ENCODE measurements around the gene MAN2A1.

MAN2A1 gene

DNA sequence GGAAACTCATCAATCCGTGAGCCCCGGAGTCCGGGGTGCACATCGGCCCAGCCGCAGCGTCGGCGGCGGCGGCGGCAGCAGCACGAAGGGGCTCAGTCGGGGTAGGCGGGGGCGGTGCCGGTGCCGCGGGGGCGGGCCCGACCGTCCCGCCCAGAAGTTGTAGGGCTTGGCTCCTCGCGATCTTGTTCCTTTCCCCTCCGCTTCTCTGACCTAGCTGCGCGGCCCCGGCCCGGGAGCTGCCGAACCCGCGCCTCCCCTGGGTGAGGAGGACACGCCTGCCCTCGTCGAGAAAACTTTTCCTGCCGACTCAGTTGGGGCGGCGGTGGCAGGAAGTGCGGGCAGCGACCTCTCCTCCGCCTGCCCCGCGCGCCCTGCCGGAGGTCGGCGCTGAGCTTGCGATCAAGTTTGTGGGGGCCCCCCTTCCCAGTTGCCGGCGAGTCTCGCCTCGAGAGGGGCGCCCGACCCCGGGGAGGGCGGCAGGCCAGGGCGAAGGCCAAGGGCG is at the start of gene MAN2A1:
Gene MAN2A1, plus strand, starts transcription at position 188 of the 502 bp plus-strand sequence. CDS start 491 bp downstream, outside the sequence.
- peak; percentile 67 to 80 for DNase-seq (ENCODE audit: low read depth in 2 of 2)

DNA sequence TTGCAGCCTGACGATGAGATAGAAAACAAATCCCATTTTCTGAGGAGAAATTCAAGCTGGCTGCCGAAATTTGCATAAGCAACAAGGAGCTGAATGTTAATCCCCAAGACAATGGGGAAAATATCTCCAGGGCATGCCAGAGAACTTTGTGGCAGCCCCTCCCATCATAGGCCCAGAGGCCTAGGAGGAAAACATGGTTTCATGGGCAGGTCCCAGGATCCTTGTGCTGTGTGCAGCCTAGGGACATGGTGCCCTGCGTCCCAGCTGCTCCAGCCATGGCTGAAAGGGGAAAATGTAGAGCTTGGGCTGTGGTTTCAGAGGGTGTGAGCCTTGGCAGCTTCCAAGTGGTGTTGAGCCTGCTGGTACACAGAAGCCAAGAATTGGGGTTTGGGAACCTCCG is 48.8 kb upstream of the MAN2A1 start:
- DNase-seq (ENCODE audit: low read depth in 2 of 2): no peak

DNA sequence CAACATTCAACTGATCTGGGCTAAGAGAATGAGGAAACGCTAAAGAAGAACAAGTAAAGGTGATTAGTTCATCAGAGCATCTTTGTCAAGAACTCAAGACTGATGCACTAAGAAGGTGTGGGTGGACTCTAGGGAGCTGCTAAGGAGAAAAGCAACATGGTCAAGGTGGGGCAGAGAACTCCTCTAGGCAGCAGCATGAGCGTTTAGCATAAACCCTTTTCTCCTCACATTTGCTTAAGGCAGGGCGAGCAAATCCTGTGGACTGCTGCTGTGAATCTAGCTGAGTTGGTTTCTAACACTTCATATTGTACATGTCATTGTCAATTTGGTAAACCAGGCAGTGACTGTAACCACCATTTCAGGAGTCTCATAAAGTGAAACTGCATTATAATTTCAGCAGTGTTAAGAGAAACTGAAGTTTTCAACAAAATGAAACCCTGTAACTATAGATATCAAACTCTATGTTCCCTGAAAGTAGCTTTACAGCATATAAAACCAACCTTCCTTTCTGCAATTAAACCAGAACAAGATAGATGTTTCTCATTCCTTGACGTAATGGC is 45.9 kb upstream of the MAN2A1 start:
- DNase-seq (ENCODE audit: low read depth in 2 of 2): no peak

DNA sequence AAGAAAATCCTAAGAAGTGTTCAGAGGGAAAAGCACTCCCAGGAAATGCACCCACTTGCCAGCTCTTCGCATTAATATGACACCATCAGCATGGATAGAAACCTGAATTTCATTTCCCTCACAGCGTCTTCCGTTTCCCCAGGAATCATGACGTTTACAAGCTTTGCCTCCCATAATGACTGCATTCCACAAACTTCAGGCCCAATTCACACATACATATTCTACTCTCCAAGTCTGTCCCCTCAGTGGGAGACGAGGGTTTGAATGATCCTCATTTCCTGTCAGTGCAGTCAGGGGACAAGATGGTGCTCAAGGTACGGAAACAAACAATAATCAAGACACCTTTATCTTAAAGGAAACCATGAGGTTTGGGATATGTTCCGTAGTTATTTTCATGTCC is 44.9 kb upstream of the MAN2A1 start:
- DNase-seq (ENCODE audit: low read depth in 2 of 2): no peak

DNA sequence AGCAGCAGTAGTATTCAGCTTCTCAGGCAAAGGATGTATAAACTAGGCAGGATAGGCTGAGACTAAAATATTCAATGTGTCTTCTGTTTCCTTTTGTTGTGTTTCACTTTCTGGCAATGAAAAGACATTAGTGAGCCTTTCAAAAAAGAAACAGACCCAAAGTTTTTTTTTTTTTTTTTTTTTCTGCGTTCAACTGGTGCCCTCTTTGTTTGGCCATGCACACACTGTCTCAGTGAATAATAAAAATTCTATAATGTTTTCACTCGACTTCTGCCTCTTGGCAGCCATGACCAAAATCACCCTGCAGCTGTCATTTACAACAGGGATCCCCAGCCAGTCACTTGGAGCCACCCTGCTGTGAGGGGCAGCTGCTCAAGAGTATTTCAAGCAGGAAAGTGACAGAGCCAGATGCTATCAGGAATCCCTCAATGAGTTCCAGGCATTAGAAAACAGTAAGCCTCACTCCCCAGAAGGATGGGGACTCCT is 44.0 kb upstream of the MAN2A1 start:
- no peak for DNase-seq (ENCODE audit: low read depth in 2 of 2)

DNA sequence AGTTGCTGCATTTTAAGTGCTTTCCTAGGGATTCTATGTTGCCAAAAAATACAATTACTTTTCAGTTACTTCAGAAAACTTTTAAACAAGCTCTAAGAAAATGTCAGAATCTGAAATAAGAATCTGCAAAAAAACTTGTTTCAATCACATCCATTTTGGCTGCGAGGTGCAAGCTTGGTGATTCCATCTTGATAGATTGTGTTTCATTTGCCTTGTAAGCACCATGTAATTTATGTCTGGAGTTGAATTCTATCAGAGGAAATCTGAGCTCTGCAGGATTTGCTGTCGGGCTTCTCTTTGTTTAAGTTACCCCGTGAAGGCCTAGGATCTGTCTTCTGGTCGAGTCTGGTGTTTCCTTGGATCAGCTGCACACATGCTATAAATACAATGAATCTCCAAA is 40.4 kb upstream of the MAN2A1 start:
- no peak for DNase-seq (ENCODE audit: low read depth in 2 of 2)

DNA sequence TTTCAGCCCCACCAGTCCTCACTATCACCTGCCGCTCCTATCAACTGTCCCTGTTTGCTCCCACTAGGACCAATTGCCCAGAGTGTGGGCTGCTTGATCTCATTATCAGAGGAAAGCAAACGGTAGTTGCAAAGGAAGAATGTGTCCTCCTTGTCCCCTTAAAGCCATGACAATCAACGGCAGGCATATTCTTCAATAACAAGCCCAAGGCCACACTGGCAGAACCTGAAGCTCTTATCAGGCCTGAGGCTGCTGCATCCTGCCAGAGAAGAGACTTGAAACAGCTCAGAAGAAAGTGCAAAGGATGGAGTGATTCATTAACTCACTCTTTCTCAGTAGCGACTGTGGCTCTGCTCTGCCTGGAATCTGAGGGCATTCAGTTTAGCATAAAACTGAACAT is 39.2 kb upstream of the MAN2A1 start:
- no peak for DNase-seq (ENCODE audit: low read depth in 2 of 2)

DNA sequence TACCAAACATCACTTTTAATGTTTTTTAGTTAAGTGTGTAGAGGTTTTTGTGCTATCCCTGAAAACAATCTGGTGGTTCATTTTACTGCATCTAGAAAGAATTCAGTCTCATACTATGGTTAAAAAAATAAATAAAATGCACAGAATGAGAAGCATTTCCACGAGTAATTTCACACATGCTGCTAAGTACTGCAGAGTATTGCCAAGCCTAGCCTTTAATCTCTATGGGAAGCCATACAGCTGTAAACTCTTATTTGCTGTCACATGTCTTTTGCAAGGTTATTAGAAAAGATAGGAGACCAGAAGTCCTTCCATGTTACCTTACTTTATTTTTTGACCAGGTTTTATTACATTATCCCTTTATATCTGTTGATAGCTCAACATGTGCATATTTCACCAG is 37.6 kb upstream of the MAN2A1 start:
- DNase-seq (ENCODE audit: low read depth in 2 of 2): no peak

DNA sequence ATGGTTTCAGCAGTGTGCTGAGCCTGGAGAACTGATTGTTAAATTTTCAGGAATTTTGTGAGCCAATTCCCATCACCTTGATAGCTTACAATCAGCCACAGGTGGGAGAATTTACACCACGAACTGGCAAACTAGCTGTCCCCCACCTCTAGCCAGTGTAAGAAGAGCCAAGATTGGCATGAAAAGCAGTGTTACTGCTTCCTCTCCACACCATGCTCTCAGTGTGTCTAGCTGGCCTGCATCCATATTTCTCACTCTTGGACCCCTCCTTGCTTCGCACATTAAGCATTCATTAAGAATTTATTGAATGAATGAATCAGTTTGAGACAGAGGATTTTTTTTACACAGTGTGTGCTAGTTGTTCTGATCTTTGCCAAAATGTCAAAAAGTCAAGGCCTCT is 36.7 kb upstream of the MAN2A1 start:
- no peak for DNase-seq (ENCODE audit: low read depth in 2 of 2)

DNA sequence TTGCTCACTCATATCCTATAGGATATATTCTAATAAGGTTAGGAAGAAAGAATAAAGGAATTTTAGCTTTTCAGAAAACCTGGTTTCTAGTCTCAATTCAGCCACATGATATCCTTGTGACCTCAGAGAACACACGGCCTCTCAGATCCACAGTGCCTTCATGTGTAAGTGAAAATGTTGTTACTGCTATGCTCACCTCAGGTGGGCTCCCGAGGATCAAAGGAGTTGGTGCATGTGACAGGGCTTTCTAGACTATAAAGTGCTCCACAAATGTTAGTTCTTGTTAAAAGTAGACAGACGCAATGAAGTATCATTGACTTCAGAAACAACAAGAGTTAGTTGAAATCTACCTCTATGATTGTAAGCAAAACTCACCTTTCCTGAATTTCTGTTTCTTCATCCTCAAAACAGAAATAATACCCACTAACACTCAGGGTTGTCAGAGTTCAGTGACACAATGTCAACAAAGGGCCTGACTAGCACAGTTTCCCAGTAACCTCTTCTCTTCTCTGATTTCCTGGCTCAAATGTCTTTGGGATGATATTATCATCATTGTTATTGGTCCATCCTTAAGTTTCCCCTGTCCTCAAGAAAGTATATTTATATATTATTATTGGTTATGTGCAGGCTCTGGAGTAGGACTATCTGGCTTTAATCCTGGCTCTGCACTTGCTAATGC is 36.0 kb upstream of the MAN2A1 start:
- no peak for DNase-seq (ENCODE audit: low read depth in 2 of 2)

DNA sequence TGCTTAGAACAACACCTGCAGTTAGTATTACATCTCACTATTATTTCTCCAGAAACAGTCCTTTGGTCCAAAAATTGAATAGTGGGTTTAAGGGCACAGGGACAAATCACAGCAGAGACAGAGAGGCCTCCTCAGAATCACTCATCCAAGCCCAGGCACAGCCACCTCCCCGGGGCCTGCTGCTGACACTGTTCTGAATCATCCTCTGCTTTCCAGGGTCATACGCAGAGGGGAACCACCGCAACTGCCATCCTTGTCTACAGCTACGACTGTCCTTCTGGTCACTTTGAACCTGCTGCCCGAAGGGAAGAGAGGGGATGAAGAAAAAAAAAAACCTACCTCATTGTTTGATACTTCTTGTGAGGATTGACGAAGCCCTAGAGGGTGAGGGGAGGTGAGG is 35.3 kb upstream of the MAN2A1 start:
- no peak for DNase-seq (ENCODE audit: low read depth in 2 of 2)

DNA sequence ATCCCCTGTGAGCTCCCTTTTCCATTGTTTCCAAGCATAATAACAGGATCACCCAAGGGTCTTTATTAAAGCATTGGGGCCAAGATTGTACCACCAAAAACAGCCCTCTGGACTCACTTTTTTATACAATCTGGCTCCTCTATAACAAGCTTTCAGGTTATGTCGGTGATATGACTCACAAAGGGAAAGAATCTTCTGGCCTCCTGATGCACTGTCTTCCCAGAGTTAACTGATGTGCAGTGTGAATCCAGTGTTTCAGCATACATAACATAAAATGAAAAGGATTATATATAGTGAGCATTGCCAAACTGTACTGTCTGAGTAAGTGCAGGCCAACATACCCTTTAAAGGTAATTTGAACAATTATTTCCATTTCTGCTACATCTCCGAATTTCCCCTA is 33.9 kb upstream of the MAN2A1 start:
- DNase-seq (ENCODE audit: low read depth in 2 of 2): no peak

DNA sequence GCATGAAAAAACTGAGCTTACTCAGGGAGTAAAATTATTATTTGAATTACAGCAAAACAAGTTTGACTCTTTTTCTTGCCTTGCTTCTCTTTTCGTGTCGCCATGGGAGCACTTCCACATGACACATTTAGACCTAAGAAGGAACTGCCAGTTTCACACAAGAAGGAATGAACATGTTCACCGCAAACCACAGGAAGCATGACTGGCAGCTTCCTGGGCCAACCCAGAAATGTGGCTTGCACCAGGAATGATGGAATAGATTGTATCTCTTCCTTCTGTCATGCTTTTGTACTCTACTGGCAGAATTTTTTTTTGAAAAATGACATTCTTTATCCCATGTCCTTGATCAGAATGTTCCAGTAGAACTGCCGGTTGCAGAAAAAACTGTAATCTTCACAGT is 32.9 kb upstream of the MAN2A1 start:
- DNase-seq (ENCODE audit: low read depth in 2 of 2): peak in 1 of 2 donors; percentile 11

DNA sequence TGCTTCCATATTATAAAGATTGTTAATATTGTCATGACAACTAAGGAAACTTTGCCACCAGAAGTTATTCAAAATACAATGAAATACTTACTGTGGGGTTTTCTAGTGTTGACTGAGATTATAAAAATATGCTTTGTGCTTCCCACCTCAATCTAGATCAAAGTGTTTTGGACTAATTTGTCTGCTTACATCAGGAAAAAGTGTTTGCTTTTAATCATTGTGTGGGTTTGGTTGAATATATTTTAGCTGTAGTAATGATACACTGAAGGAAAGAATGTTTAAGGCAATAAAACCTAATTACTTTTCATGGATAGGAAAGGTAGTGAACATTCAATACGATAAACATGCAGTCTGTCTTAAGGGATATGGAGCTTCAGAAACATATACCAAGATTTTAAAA is 29.8 kb upstream of the MAN2A1 start:
- no peak for DNase-seq (ENCODE audit: low read depth in 2 of 2)

DNA sequence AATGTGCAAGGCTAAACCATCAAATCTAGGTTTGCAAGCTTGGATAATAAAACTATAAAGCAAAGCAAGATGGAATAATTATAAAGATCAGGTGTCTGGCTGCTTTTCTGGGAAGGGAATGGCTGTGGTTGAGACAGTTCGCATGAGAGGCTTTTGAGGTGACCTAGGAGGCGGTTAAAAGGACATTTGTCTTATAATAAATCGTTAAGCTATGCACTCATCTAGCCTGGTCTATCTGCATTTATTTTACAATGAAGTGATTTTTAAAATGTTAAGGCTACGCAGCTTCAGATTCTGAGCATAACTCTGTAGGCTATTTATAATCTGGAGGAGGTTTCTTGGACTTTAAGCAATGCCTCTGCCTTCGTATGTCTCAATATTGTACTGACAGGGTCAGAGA is 29.4 kb upstream of the MAN2A1 start:
- no peak for DNase-seq (ENCODE audit: low read depth in 2 of 2)

DNA sequence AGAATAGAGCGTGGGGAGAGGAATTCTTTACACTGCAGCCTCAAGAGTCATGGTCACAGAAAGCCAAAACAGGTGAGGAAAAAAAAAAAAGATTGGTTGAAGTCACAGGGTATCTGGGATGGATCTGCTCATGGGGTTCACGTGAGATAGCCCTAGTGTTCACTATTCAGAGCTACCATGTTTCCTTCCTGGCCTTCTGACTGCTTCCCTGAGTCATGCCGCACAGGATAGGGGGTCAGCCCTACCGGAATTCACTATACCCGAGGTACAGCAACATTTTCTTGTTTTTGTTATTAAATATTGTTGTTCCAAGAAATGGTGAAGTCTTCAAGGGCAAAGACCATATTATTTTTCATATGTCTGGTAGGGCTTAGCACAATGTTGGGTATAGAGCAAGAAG is 21.5 kb upstream of the MAN2A1 start:
- DNase-seq (ENCODE audit: low read depth in 2 of 2): no peak

DNA sequence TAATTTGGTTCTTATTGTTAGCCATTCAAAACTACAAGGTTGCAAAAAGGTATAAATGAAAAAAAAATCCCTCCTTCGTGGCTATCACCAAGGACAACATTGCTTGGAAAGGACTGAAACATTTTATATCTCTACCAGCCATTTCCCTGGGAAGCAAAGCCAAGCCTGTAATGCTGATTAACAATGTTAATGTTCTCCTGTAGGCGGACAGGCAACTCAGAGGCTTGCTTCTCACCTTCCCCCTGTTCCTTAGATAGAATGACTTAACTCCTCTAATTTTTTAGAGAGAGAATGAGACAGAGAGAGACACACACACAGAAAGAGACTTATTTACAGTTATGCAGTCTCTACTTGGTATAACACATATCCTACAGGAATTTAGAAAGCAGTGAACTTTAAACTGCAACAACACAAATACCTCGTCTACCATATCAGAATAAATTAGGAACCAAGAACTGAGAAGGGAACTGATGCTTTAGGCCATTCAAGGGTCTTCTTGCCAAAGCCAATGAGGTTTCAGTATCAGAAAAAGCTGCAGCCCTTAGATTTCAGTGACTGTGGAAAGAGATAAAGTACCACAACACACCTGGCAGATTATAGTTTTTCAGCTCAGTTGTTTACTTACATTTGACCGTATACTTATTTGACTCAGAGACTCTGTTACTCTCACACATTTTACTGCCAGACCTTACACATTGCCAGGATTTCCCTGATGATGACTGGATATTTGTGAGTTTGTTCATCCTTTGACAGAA is 20.9 kb upstream of the MAN2A1 start:
- DNase-seq (ENCODE audit: low read depth in 2 of 2): no peak

DNA sequence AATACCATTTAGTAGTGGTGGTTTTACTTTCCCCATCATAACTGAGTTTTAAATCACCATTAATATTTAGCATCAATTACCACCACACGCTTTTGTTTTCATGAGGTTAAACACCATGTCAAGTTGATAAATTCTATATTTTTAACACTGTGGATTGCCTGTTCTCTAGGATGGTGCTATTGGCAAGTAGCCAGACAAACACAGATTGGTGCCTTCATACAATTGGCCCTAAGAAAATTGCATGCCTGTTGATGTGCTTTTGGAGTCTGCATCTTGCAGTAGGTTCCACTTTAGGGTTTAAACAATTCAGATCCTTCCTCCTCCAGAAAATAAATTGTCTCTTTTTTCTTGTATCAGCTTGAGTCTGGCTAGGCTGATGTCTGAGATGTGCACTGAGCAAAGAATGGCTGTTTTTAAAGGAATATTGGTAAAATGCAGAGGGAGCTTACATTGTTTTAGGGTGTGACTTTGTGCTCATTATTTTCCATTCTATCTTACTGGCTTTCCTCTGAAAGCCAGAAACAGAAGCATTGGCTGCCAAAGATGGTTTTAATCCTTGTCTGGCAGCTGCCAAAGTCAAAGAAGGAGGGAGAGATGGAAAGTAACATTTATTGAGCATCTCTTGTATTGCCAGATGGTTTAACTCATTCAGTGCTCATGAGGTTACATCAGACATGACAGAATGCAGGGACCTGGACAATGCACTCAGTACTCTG is 19.6 kb upstream of the MAN2A1 start:
- no peak for DNase-seq (ENCODE audit: low read depth in 2 of 2)

DNA sequence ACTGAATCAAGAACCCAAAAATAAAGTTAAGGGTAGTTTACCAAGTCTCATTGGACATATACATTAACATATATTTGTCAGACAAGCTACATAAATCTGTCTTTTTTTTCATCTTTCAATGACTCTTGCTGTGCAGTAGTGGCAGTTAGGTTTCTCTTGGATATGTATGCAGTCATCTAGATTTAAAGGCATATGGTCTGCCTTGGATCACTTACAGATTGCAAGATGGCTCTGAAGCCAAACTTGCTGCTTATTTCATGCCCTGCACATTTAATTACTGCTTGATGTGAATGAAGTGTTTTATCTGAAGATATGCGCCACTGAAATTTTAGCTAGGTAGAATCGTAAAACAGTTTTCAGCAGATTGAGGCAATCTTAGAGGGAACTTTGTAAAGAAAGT is 18.6 kb upstream of the MAN2A1 start:
- no peak for DNase-seq (ENCODE audit: low read depth in 2 of 2)

DNA sequence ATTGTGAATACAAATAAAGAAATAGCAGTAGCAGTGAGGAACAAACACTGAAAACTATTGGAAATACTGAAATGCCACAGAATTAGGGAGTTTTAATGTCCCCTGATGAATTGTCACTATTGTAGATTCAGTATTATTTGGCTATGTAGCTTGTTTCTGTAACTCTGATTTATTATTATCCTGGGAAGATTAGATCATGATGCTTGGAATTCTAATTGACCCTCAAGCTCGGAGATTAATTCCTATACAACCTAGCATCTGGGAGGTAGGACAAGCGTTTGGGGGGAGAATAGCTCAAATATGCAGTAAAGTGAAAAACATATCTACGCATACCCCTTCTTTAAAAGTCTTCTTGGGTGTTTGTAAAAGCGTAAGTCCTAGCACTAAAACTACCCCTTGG is 15.1 kb upstream of the MAN2A1 start:
- no peak for DNase-seq (ENCODE audit: low read depth in 2 of 2)

DNA sequence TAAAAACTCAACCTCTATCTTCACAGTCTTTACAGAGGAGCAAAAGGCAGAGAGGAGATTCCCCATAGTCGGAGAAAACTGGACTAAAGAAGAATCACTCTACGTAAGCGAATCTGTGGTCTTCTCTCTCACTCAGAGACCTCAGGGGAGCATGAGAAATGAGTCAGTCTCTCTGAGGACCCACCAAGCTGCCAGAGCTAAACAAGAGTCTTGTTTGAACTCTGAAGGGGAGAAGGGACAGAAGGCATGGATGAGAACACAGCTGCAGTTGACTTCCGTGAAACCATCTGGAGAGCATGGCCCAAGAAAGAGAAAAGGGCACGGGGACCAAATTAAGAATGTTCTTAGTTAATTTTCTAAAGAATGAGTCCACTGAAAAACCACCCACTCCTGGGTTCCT is 12.8 kb upstream of the MAN2A1 start:
- no peak for DNase-seq (ENCODE audit: low read depth in 2 of 2)

DNA sequence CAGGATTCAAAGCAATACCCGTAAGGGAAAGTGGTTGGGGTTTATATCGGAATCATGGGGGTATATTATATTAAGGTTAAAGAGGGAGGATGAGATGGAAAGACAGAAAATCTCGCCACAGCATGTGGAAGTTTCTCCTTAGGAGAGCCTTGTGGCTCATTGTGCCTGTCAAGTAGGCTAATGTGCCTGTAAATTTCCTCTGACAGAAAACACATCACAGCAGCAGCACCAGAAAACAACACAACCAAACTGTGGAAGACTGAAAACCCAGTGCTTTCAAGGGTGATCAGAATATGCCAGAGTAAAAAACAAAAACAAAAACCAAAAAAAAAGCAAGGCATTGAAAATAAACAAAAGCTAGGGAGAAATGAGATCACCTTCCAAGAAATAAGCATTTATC is 11.3 kb upstream of the MAN2A1 start:
- no peak for DNase-seq (ENCODE audit: low read depth in 2 of 2)

Data from stimulated activated CD8-positive, alpha-beta memory T cell treated with anti-CD3 and anti-CD28 coated beads, Interleukin-7, amount 100 ng/mL, for 4 hours (primary cell).